Calu3 (cell line): ENCODE data around the gene MT1HL1. TPM values are rescaled to one million over a fixed set of nuclear protein-coding genes. Genes with fewer than 3 reads are reported as not detected.
"Not testable (repeated sequence)": the region's sequence is repeated elsewhere in the genome, so short reads cannot be mapped to it uniquely, and the experiment has no call there.

ENCODE experiments used
- BruUV-seq: library from RNA; stranded (reverse); fragments of 400-500 nt; replicated peaks from 2 replicates; lab custom pipeline; 2021; lab: Mats Ljungman, UMichigan
- CTCF ChIA-PET: fragments of 300-600 bp; sonication (Branson Sonifier 250); formaldehyde crosslinking; loops from one replicate; lab custom pipeline; 2022; ENCODE audit warnings: antibody characterized with exemption; lab: Charles Lee
- DNase-seq: peaks from one replicate; pipeline ENCODE4 v3.0.0; 2022
- H3K27ac Mint-ChIP-seq: one replicate; pipeline ENCODE4 v1.8.0; 2022; ENCODE audit warnings: mixed read lengths; ENCODE audit not compliant: unreplicated experiment
- H3K27me3 Mint-ChIP-seq: one replicate; pipeline ENCODE4 v1.8.0; 2022; ENCODE audit warnings: mixed read lengths; ENCODE audit not compliant: unreplicated experiment
- H3K36me3 Mint-ChIP-seq: one replicate; pipeline ENCODE4 v1.8.0; 2022; ENCODE audit warnings: mild to moderate bottlenecking, moderate library complexity, mixed read lengths; ENCODE audit not compliant: insufficient read depth, unreplicated experiment
- H3K4me1 Mint-ChIP-seq: one replicate; pipeline ENCODE4 v1.8.0; 2022; ENCODE audit warnings: mild to moderate bottlenecking, low read depth, mixed read lengths; ENCODE audit not compliant: unreplicated experiment
- H3K4me3 Mint-ChIP-seq: one replicate; pipeline ENCODE4 v1.8.0; 2022; ENCODE audit warnings: mild to moderate bottlenecking, low read depth, moderate library complexity, mixed read lengths; ENCODE audit not compliant: unreplicated experiment
- H3K9me3 Mint-ChIP-seq: one replicate; pipeline ENCODE4 v1.8.0; 2022; ENCODE audit warnings: low read depth, mixed read lengths; ENCODE audit not compliant: unreplicated experiment
- CTCF ChIP-seq: fragments of 200-600 bp; IDR thresholded peaks from one replicate; pipeline ENCODE4 v1.8.0; 2022; ENCODE audit warnings: antibody characterized with exemption; ENCODE audit not compliant: unreplicated experiment
- intact Hi-C: fragments of 100-400 bp; cut with micrococcal nuclease; formaldehyde crosslinking; loops from one replicate; pipeline ENCODE4 v1.10.0; 2022; ENCODE audit not compliant: unreplicated experiment
- total RNA-seq: library from RNA; stranded (reverse); gene quantifications from 2 replicates; pipeline ENCODE4 v1.2.3, GENCODE V29; 2022

The MT1HL1 gene
- total RNA-seq, 1 experiment from 2014 or later, result not detected

GRCh38 chr1:236980673-236981072 is 23.6 kb downstream of the MT1HL1 start:
- TF ChIP-seq CTCF, result no peak
- no TSS peak for BruUV-seq
- no peak for DNase-seq
- CTCF ChIA-PET, result no interaction called here
- no peaks in the 10 kb centered on the region for H3K4me1 Mint-ChIP-seq
- H3K4me3 Mint-ChIP-seq, result no peak overlapping the region
- H3K27me3 Mint-ChIP-seq, result no peaks in the 10 kb centered on the region
- intact Hi-C loops, result no loop called here
- H3K36me3 Mint-ChIP-seq, result no peaks in the 10 kb centered on the region
- no peak overlapping the region for H3K27ac Mint-ChIP-seq
- H3K9me3 Mint-ChIP-seq, result peaks cover 2% of the 10 kb centered on the region

- Mint-ChIP-seq H3K36me3 (no peaks in the 10 kb centered on the region), H3K9me3 (peaks cover 4% of the 10 kb centered on the region), H3K4me3 (no peak overlapping the region), H3K27ac (no peak overlapping the region), H3K27me3 (no peaks in the 10 kb centered on the region), H3K4me1 (no peaks in the 10 kb centered on the region)
- DNase-seq, result no peak
- intact Hi-C loops, result no loop called here
- no TSS peak for BruUV-seq
- CTCF ChIA-PET, result no interaction called here
- TF ChIP-seq CTCF, result no peak
Observed at GRCh38 chr1:236979149-236979900, 24.9 kb downstream of the MT1HL1 start.

GRCh38 chr1:236978740-236979139 is 25.5 kb downstream of the MT1HL1 start:
- Mint-ChIP-seq H3K36me3 (no peaks in the 10 kb centered on the region), H3K27me3 (no peaks in the 10 kb centered on the region), H3K27ac (no peak overlapping the region), H3K9me3 (peaks cover 4% of the 10 kb centered on the region), H3K4me3 (no peak overlapping the region), H3K4me1 (no peaks in the 10 kb centered on the region)
- BruUV-seq, result no TSS peak
- CTCF ChIA-PET, result no interaction called here
- no peak for DNase-seq
- no peak for TF ChIP-seq CTCF
- intact Hi-C loops, result no loop called here

GRCh38 chr1:236975461-236975860 is 28.8 kb downstream of the MT1HL1 start:
- CTCF ChIA-PET, result interaction anchor here (0.9 kb wide), 1 partner anchor 10 kb away, joined by 3 read pairs; no protein-coding TSS in a partner anchor
- Mint-ChIP-seq H3K4me3 (no peak overlapping the region), H3K36me3 (no peaks in the 10 kb centered on the region), H3K4me1 (no peaks in the 10 kb centered on the region), H3K9me3 (peaks cover 13% of the 10 kb centered on the region), H3K27ac (no peak overlapping the region), H3K27me3 (no peaks in the 10 kb centered on the region)
- intact Hi-C loops, result no loop called here
- no peak for DNase-seq
- no TSS peak for BruUV-seq
- no peak for TF ChIP-seq CTCF

GRCh38 chr1:236974025-236974424 is 30.2 kb downstream of the MT1HL1 start:
- BruUV-seq, H3K27me3 Mint-ChIP-seq, DNase-seq, H3K27ac Mint-ChIP-seq, intact Hi-C loops, H3K36me3 Mint-ChIP-seq, CTCF ChIA-PET, H3K4me3 Mint-ChIP-seq, H3K4me1 Mint-ChIP-seq: not testable (repeated sequence)
- peaks cover 16% of the 10 kb centered on the region for H3K9me3 Mint-ChIP-seq
